Measurements from ENCODE around the gene MRPL10.

- TF ChIP-seq CTCF (conservative IDR thresholded peaks at IDR 0.05; ENCODE audit: low read length), result no peak
- TF ChIP-seq EZH2phosphoT487 (IDR thresholded peaks at IDR 0.05; ENCODE audit: borderline replicate concordance), result no peak
These were observed 12.0 kb upstream of the MRPL10 start for GRCh38 chr17:47843391-47843730.

Measured in Loucy (cell line).